ENCODE data around the gene IGDCC3. TPM values are rescaled to one million over a fixed set of nuclear protein-coding genes. Genes with fewer than 3 reads are reported as not detected.

The IGDCC3 gene
- total RNA-seq, 1 experiment from 2014 or later, result 53.5 TPM

- TF ChIP-seq AR (CRISPR knock-in tag; IDR thresholded peaks at IDR 0.05), result peak; percentile 96
- TF ChIP-seq ZNF281 (CRISPR knock-in tag; IDR thresholded peaks at IDR 0.05), result no peak
- TF ChIP-seq ZNF396 (CRISPR knock-in tag; IDR thresholded peaks at IDR 0.05; ENCODE audit: borderline replicate concordance), result 0 out of 2 replicates have a peak, but pooled peaks have one; percentile 17
- peak; percentile 92 for TF ChIP-seq ZBTB43 (CRISPR knock-in tag; IDR thresholded peaks at IDR 0.05)
- TF ChIP-seq E2F5 (CRISPR knock-in tag; IDR thresholded peaks at IDR 0.05), result 0 out of 2 replicates have a peak, but pooled peaks have one; percentile 40
- no peak for TF ChIP-seq ATF2 (CRISPR knock-in tag; IDR thresholded peaks at IDR 0.05; ENCODE audit: borderline replicate concordance, low read depth)
- TF ChIP-seq FOXP1 (CRISPR knock-in tag; IDR thresholded peaks at IDR 0.05; ENCODE audit: borderline replicate concordance), result no peak
- no peak for TF ChIP-seq ZNF512 (CRISPR knock-in tag; IDR thresholded peaks at IDR 0.05; ENCODE audit: borderline replicate concordance)
- TF ChIP-seq HMGA2 (CRISPR knock-in tag; IDR thresholded peaks at IDR 0.05), result 0 out of 2 replicates have a peak, but pooled peaks have one; percentile 4
- TF ChIP-seq ARID4B (CRISPR knock-in tag; IDR thresholded peaks at IDR 0.05; ENCODE audit: borderline replicate concordance), result no peak
- TF ChIP-seq ZNF232 (CRISPR knock-in tag; IDR thresholded peaks at IDR 0.05), result 0 out of 2 replicates have a peak, but pooled peaks have one; percentile 22
- peak; percentile 80 for TF ChIP-seq FOXJ3 (CRISPR knock-in tag; IDR thresholded peaks at IDR 0.05; ENCODE audit: borderline replicate concordance)
- no peak for TF ChIP-seq ESRRA (CRISPR knock-in tag; IDR thresholded peaks at IDR 0.05; ENCODE audit: borderline replicate concordance)
- peak; percentile 78; the same call in 1 of the 2 replicates for TF ChIP-seq IRF1 (CRISPR knock-in tag; IDR thresholded peaks at IDR 0.05)
- peak; percentile 88 for TF ChIP-seq OVOL2 (CRISPR knock-in tag; IDR thresholded peaks at IDR 0.05; ENCODE audit: borderline replicate concordance)
- no peak for TF ChIP-seq IRF2 (CRISPR knock-in tag; IDR thresholded peaks at IDR 0.05; ENCODE audit: borderline replicate concordance, low read depth)
- peak; percentile 97 for TF ChIP-seq RORB (CRISPR knock-in tag; IDR thresholded peaks at IDR 0.05)
- peak; percentile 82; the same call in 1 of the 2 replicates for TF ChIP-seq SMAD3 (CRISPR knock-in tag; IDR thresholded peaks at IDR 0.05; ENCODE audit: borderline replicate concordance)
These were observed 73.2 kb downstream of the IGDCC3 start, which contains the start of gene RNU5B-1 (continued) for GRCh38 chr15:65304381-65305149.
